Right ventricle myocardium superior (tissue), 1 donor: ENCODE results near the gene FMOD. TPM values are rescaled to one million over a fixed set of nuclear protein-coding genes. Genes with fewer than 3 reads are reported as not detected.

Experiments used
- ATAC-seq: fragments of 200-7000 bp; cut with Tn5 transposase; one replicate; pipeline ENCODE4 v1.9.1; 2020; ENCODE audit warnings: mild to moderate bottlenecking; ENCODE audit not compliant: poor library complexity
- DNase-seq: peaks from one replicate; pipeline ENCODE4 v3.0.0-alpha.2; 2020
- intact Hi-C: fragments of 100-400 bp; cut with DNase I; formaldehyde crosslinking; loops from one replicate; pipeline ENCODE4 v1.11.2; 2022
- total RNA-seq: library from RNA; stranded (reverse); fragmentation: NEBNext Ultra II Directional; extraction: Animal tissue kit (Norgen Biotek cat#: 25700); gene quantifications from one replicate; pipeline ENCODE4 v1.2.1, GENCODE V29; 2021
- donor health status: DM: no; HTN: yes; CAD: no; lungs with severe emphysema.

The FMOD gene
- total RNA-seq, 1 donor from 2014 or later, result 5.9 TPM

DNA sequence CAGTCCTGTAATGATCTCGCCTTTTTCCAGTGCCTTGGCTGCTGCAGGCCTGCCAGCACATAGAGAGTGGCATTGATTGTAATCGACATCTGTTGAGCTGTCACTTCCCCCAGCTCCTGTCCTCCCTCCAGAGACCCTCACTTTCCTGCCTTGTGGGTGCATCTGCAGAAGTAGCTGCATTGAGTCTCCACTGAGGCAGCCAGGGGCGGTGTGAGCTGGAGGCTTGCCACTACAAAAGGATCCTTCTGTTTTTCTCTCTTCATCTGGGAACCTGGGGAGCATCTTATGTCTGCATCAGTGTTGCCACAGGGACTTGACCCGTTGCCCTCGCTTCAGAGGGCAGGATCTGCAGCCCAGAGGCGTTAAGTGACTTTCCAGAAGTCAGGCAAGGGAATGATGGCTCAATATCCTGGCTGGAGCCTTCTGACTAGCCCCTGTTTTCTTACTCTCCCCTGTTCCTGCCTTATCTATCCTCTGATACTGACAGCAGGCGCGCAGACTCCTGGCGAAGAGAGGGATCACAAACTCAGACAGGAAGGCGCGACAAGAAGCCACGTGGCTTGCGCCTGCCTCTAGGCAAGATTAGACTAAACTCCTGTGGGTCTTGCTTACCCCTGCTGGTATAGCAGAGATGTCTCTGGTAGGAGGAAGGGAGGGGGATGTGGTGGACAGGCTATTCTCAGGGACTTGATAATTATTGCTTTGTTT lies 13.3 kb upstream of the FMOD start:
- ATAC-seq, result peak; percentile 43
- peak; percentile 64 for DNase-seq
- intact Hi-C loops, result no loop called here

DNA sequence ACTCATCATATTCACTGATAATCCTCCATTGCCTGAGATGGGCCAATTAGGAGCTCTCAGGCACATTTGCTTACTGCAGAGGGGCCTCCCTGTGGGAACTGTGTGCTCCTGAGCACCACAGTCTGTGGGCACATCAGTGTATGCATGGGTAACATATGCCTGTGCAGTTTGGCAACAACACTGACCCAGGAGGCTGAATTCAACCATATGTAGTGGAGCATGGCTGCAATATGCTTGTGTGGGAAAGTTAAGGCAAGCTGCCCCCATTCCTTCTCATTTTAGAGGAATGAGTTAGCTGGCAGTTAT lies 11.8 kb upstream of the FMOD start:
- DNase-seq, result no peak
- ATAC-seq, result no peak
- intact Hi-C loops, result no loop called here

DNA sequence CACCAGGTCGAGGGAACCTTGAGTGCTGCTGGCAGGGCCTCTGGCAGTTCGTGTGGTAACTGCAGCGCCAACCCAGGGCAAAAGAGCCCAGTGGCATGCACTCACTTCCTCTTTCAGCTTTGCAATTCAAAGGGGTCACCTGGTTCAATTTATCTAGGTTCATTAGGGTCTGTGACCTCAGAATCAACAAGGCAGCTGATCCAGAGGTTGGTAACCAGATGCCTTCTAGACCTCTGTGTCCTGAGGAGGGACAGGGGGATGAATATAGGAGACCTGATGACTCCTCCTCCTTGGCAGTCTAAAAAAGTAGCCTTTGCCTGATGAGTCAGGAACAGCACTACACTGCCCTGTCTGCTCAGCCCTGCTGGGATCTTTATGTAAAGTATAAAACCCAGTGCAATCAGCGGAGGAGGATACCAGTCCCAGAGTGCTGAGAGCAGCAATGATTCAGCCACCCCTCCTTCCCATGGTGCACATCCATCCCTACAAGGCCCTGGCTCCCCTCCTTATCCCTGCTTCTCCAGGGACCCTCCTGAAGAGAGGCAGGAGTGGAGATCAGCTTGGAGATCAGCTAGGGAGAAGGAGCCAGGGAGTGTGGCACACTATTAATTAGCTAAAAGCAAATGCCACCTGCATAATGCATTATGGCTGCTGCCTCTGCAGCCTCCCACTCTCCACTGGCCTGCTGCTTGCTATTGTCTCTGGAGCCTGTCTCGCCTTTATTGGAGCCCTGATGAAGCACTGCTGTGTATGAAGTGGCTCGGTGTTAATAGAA lies 11.2 kb upstream of the FMOD start:
- DNase-seq, result no peak
- intact Hi-C loops, result no loop called here
- no peak for ATAC-seq

DNA sequence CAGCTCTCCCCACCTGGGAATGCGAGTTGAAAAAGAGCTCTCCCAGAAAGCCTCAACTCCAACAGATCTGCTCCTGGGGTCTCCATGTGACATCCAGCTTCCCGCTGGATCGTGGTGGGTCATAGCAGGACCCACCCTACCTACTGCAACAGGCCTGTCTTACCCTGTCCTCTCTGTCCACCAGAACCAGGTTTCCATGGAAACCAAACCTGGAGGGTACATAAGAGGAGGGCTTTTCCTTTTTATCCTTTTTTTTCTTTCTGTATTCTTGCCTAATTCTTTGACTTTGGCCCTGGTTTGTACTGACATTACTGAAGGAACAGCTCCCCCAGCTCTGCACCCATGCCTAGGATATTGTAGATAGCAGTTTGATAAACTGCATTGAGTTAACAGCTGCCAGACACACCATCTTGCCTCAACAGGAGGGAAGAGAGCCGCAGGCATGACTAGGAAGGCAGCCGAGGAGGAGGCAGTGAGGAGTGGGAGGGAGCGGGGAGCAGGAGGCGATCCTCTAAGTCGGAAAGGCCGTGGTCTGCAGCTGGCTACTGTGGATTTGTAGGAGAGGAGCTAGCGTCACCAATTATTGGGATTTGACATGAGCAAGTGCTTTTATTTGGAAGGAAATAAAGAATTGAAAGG lies 9.7 kb upstream of the FMOD start:
- DNase-seq, result no peak
- intact Hi-C loops, result no loop called here
- no peak for ATAC-seq

DNA sequence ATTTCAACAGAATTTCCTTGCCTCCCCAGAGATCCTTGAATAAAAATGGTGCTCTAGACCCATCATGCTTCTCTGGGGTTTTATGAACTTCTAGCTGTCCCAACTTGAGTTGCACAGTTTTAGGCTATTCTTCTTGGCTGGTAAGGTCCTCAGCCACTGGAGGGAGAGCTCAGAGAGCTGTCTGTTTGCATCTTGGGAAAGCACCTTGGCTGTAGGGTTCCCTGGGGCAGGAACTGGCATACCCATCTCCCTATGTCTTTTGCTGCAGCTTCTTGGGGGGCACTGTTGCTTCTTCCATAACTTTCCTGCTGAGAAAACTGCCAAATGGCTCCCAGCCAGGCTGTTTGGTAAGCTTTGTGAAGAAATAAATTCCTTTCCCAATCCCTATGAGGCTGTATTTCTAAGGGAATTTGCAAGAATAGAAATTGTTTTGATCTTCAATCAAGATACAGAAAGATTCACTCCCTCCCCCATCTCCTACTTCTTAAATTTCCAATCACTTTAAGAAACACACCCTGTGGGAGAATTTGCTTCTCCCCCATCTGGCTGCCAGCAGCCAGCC lies 8.2 kb upstream of the FMOD start:
- ATAC-seq (no peak), DNase-seq (no peak)
- intact Hi-C loops, result no loop called here

DNA sequence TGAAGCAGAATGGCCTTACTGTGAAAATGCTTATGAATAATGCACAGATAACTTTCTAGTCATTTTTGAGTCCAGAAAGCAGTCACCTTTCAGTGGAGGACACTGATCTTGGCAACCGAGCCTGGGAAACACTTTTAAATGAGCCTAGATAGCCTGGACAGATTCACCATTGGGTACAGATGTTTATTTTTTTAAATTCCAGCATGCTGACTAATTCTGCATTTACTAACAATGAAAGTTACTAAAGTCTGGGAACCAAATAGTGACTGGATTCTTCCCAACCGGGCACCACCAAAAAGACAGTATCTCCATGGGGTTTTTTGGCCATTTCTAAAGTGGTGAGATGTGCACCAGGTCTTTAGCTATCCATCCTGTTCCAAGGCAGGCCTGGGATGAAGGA lies 3.3 kb upstream of the FMOD start:
- intact Hi-C loops, result no loop called here
- no peak for DNase-seq
- no peak for ATAC-seq

DNA sequence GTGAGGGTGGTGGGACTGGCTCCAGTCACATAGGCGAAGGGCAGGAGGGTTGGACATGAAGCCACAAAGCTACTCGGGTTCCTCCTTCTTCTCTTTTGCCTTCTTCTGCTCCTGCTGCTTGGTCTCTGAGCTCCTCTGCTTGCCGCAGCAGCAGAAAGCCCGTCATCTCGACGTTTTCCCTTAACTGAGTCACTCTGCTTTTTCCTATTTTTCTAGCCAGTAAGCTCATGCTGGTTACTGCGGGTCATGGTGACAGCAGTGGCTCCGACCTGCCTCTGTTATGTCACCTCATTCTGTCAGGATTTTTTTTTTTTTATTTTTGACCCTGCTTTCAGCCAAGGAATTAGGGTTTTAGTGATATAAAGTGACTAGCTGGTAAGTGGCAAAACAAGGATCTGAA lies 2.6 kb upstream of the FMOD start:
- DNase-seq (no peak), ATAC-seq (no peak)
- intact Hi-C loops, result no loop called here

DNA sequence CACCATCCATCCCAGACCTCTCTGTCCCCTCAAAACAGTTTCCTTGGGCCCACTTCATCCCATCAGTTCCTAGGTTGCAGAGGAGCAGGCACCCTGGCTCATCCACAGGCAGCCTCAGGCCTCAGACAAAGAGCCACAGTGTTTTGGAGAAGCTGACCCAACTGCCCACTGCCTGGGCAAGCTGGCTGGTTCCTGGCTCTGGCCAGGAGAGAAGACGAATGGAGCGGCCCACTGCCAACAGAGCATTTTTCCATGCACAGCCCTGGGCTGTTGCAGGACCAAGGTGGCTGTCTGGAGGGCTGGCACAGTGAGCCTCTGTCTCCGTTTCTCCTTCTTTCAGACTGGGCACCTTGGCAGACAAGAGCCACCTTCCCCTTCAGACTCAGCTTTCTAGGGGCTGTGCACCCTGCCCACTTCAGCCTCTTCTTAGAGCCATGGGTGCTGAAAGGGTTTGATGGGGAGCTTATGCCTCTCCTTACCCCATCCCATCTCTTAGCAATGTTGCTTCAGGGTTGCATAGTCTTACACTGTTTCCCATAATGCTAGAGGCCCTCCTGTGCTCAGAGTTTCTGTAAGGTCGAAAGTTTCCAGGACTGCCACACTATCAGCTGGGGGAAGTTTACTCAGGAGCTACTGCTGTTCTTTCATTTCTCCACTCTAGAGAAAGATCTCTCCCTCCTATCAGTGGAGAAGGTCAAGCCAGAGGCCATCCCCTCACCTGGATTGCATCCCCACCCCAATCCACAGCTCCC lies 973 bp downstream of the FMOD start:
- ATAC-seq (no peak), DNase-seq (no peak)
- intact Hi-C loops, result no loop called here

DNA sequence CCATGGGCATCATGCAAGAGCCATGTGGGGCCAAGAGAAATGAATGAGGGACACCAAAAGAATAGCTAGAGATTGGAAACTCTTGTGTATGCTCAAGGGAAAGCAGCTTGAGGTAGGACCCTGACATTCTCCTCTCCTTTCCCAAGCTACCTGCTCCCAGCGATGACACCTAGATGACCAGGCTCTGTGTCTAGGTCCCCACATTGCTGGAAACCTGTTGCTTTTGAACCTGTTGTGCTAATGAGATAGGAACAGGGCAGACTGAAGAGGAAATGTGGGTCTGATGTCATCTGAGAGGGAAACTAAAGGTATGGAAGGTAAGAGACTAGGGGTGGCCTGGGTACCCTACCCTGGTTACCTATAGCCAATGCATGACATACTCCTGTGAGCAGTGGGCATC lies 1.8 kb downstream of the FMOD start:
- DNase-seq (no peak), ATAC-seq (no peak)
- intact Hi-C loops, result no loop called here

DNA sequence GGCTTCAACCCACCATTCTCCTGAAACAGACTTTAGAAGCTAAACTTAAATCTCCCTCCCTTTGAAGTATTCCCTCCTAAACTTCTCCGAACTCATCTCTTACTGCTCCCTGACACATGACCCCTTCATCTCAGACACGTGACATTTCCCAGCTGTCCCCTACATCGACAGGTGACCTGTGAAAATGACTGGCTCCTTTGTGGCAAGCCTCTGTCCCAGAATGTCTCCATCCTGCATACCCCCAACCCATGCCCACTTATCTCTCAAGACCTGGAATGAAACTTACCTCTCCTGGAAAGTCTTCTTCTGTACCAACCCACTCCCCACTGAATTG lies 4.2 kb downstream of the FMOD start:
- DNase-seq (no peak), ATAC-seq (no peak)
- intact Hi-C loops, result no loop called here

DNA sequence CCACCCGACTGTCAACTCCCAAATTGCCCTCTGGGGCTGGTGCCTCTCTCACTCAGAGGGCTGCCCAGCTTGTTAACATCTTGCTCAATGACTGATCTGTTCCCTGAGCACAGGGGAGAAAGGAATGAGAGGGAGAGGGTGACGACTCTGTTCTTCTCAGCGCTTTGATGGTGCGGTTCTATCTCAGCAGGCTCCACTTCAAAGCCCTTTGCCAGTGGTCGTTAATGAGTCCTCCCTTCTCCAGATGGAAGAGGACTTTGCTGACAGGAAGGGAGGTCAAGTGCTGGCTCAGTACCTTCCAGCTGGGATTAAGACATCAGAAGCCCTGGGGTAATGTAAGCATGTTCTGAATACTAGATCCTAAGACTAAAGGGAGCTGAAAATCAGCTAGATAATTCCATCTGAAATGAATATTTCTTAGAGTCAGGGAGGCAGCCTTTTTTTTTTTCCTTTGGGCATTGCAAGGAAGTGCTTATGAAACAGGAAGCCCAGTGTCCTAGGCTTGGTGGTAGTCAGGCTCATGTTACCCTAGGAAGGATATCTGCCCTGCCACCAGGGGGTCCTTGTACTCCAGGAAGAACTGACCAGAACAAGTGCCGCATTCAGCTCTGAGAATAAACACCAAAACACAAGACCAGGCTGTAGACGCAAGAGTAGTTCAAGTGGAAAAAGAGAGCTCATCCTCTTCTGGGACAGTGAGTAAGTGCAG lies 4.7 kb downstream of the FMOD start:
- DNase-seq (no peak), ATAC-seq (no peak)
- intact Hi-C loops, result no loop called here

DNA sequence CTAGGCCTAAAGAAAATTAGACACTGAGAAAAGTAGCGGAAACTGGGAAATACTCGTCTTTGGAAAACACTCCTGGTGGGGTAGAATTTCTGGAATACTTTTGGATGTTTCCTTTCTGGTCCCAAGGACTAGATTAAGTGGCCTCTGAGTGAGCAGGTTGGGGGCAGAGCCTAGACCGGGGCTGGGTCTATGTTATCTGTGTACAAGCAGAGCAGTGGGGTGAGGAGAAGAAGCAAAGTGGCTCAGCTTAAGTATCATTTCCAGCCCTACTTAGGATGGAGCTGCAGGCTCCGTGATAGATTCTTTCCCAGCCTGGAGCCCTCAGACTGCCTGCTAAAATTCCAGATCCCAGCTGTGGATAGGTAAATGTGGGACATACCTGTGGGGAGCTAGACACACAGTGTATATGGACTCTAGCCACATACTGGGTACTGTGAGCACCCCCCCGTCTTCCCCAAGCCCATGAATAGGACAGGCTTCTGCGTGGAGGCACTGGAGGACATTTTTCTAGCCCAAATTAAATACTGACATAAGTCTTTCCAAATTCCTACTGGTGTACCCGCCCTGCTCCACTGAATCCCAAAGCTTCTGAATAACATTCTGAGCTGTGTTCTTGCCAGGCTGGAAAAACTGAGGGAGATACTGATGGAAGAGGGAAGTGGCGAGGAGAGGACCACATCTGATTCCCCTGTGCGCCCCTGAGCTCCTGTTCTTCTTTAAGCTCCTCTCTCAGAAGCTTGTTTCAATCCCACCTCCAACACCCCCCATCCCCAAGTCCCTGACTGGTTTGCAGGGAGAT lies 6.8 kb downstream of the FMOD start:
- ATAC-seq (no peak), DNase-seq (no peak)
- intact Hi-C loops, result no loop called here

DNA sequence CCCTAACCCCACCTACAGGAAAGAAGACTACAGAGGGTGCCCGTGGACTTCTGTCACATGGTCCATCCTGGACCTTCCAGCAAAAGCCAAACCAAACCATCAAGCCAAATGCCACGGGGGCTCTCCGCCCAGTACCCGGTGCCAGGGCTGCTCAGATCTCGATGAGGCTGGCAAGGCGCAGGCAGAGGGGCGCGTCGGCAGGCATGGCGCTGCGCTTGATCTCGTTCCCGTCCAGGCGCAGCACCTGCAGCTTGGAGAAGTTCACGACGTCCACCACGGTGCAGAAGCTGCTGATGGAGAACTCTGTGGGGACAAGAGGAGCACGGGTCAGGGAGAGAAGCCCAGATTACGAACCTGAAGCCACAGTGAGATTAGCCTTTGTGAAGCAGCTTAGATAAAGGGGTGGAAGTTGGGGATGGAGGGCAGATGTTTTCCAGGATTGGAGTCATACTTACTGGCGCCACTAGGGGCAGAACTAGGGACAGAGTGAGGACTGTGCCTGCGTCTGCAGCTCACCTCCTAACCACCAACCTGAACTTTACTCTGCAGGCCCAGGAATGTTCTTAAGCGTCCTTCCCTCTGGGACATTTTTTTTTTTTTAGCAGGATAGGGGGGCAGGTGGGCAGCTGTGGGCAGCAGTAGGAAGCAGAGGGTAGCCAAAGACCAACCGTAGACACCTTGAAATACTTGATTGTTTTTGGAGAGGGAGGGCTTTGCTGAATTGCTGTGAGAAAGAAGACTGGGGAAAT lies 8.6 kb downstream of the FMOD start:
- intact Hi-C loops, result no loop called here
- ATAC-seq (peak; percentile 70), DNase-seq (peak; percentile 50)

DNA sequence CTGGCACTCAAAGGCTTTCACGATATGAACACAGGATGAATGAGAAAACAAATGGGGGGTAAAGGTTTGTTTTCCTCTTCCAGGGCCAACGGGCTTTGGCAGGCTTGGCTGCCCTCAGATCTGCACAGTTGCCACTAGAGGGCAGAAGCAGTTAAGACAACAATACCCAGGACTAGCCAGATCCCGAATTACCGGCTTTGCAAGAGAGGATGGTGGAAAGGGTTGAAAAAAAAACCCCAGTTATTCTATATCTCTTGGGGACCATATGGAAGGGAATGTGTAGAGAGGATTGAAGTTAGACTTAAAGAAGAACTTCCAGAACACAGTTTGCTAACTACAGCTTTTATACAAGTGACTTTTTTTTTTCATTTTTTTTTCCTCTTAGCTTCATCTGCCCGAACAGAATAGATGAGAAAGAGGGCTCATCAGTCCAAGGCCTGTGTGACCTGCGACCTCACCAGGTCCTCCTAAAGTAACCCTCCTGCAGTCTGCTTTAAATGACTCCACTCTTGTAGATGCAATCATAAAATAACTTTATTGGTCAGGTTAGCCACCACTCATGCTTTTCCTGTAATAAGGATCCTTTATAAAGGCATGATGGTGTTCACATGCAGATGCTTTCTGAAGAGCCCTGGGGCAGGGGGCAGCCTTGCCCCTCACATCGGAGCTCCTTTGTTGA lies 10.7 kb downstream of the FMOD start:
- peak; percentile 79 for DNase-seq
- ATAC-seq, result peak; percentile 81
- intact Hi-C loops, result loop anchor here (2.0 kb wide), 2 partner anchors 101 to 147 kb away; no protein-coding TSS in a partner anchor

DNA sequence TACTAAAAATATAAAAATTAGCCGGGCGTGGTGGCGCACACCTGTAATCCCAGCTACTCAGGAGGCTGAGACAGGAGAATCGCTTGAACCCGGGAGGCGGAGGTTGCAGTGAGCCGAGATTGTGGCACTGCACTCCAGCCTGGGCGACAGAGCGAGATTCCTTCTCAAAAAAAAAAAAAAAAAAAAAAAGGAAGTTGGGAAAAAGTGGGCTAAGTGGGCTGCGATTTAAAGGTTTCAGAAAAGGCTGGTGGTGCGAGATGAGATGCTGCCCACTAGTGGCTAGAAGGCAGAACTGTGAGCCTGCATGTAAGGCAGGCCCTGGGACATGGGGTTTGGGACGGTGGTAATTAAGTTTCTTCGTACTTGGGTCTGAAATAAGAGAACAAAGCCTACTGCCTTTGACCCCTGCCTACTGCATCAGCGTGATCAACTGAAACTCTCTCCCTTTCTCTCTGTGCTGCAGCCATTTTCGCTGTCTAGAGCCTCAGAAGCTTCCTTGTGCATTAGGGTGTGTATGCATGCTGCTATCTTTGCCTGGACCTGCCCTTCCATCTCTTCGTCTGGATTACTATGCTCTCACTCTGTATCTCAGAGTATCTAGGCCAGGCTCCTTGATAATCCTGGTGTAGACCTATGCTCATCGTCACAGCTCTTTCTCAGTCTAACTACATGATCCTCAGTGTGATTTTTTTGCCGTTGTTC lies 12.4 kb downstream of the FMOD start:
- intact Hi-C loops, result loop anchor here (2.0 kb wide), 1 partner anchor 66 kb away; no protein-coding TSS in a partner anchor
- ATAC-seq (peak; percentile 72), DNase-seq (no peak)

DNA sequence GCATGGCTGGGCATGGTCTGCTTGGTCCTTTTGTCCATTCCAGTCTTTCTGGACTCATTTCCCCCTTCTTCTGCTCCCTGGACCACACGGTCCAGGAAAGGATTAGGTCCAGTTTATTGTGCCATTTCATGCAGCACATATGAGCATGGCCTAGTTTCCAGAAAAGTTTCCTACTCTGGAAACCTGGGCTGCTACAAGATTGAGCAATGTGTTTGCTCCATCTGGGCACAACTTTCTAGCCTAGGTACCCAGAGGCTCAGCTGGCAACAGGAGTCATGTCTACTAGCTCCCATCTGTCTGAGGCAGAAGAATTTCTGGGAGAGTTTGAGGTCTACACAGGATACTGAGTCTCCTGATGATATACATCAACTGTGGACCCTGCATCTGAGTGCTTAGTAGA lies 14.8 kb downstream of the FMOD start:
- intact Hi-C loops, result no loop called here
- ATAC-seq (no peak), DNase-seq (no peak)
